Upper lobe of left lung (tissue), 6 donors: ENCODE data around the gene NOS1. TPM values are rescaled to one million over a fixed set of nuclear protein-coding genes. Genes with fewer than 3 reads are reported as not detected.
"Not testable (repeated sequence)": the region's sequence is repeated elsewhere in the genome, so short reads cannot be mapped to it uniquely, and the experiment has no call there.

Source experiments
- ATAC-seq, 2 donors: fragments of 200-7000 bp; cut with Tn5 transposase; one replicate each; pipeline ENCODE4 v1.9.1; 2022; ENCODE audit warnings: mild to moderate bottlenecking in 2 of 2, moderate library complexity in 2 of 2; ENCODE audit not compliant: low FRiP score in 2 of 2
- DNase-seq, 2 donors: peaks; one replicate each; pipeline ENCODE4 v3.0.0-alpha.2; 2019 to 2020
- H3K27ac ChIP-seq, 4 donors: fragments of 200-600 bp; sonication (generic); one replicate each; pipeline ENCODE4 v1.5.1; 2016 to 2019
- H3K27me3 ChIP-seq, 4 donors: fragments of 200-600 bp; sonication (generic); one replicate each; pipeline ENCODE4 v1.5.1; 2017 to 2019
- H3K36me3 ChIP-seq, 4 donors: fragments of 200-600 bp; sonication (generic); one replicate each; pipeline ENCODE4 v1.5.1; 2016 to 2019
- H3K4me1 ChIP-seq, 4 donors: fragments of 200-600 bp; sonication (generic); one replicate each; pipeline ENCODE4 v1.5.1; 2018 to 2019
- H3K4me3 ChIP-seq, 4 donors: fragments of 200-600 bp; sonication (generic); one replicate each; pipeline ENCODE4 v1.5.1; 2017 to 2019; ENCODE audit warnings: mild to moderate bottlenecking in 2 of 4, moderate library complexity in 1 of 4
- H3K9me3 ChIP-seq, 4 donors: fragments of 200-600 bp; sonication (generic); one replicate each; pipeline ENCODE4 v1.5.1; 2018 to 2019
- CTCF ChIP-seq, 6 experiments: fragments of 450-650 bp in 4 of 6; fragments of 200-600 bp in 2 of 6; sonication (generic) in 2 of 6; IDR thresholded peaks; one replicate each; pipeline ENCODE4 v1.5.1; 2016 to 2019; ENCODE audit warnings: antibody characterized with exemption in 6 of 6
- EP300 ChIP-seq, 4 donors: sonication (generic); formaldehyde crosslinking; IDR thresholded peaks; one replicate each; pipeline ENCODE4 v1.5.1; 2017; ENCODE audit warnings: antibody characterized with exemption in 4 of 4, control low read depth in 2 of 4
- POLR2A ChIP-seq, 4 donors: fragments of 450-650 bp; IDR thresholded peaks; one replicate each; pipeline ENCODE4 v1.5.1; 2016 to 2017; ENCODE audit warnings: antibody characterized with exemption in 4 of 4, mild to moderate bottlenecking in 2 of 4
- POLR2AphosphoS5 ChIP-seq, 2 donors: sonication (generic); formaldehyde crosslinking; IDR thresholded peaks; one replicate each; pipeline ENCODE4 v1.5.1; 2017; ENCODE audit warnings: antibody characterized with exemption in 2 of 2
- WGBS, 2 donors: methylation state at CpG; one replicate each; pipeline ENCODE4 v1.1.5; 2017 to 2018; 5-methylcytosine and 5-hydroxymethylcytosine counted together
- total RNA-seq, 6 donors: library from RNA; depleted of rRNA in 4 of 6; stranded (reverse); fragments of >200 nt in 4 of 6; gene quantifications; one replicate each; pipeline versions ENCODE4 v1.1.0 to v1.2.1, GENCODE V29; 2016 to 2021
- donor health status: DM: no; HTN: no; CAD: no; lungs with moderate emphysema.
- donor health status: DM: no; HTN: yes; CAD: no; lungs with severe emphysema.

NOS1 gene
- total RNA-seq, 6 donors from 2014 or later: 0.39 to 4.4 (median 2.4) TPM

- WGBS, 2 donors: 48 to 67% methylated on average over 2 of the region's 2 CpGs
- H3K27ac ChIP-seq: no peak overlapping the region
- DNase-seq (no peak), ATAC-seq (no peak)
- H3K36me3 ChIP-seq: no peaks in the 10 kb centered on the region
- H3K27me3 ChIP-seq: no peaks in the 10 kb centered on the region
- H3K9me3 ChIP-seq: no peaks in the 10 kb centered on the region
- H3K4me3 ChIP-seq: no peak overlapping the region
- no peaks in the 10 kb centered on the region for H3K4me1 ChIP-seq
- TF ChIP-seq CTCF (IDR thresholded peaks at IDR 0.05) (no peak), POLR2A (IDR thresholded peaks at IDR 0.05) (no peak)
Measured at GRCh38 chr12:117228239-117228638, 133.2 kb downstream of the NOS1 start.

DNA sequence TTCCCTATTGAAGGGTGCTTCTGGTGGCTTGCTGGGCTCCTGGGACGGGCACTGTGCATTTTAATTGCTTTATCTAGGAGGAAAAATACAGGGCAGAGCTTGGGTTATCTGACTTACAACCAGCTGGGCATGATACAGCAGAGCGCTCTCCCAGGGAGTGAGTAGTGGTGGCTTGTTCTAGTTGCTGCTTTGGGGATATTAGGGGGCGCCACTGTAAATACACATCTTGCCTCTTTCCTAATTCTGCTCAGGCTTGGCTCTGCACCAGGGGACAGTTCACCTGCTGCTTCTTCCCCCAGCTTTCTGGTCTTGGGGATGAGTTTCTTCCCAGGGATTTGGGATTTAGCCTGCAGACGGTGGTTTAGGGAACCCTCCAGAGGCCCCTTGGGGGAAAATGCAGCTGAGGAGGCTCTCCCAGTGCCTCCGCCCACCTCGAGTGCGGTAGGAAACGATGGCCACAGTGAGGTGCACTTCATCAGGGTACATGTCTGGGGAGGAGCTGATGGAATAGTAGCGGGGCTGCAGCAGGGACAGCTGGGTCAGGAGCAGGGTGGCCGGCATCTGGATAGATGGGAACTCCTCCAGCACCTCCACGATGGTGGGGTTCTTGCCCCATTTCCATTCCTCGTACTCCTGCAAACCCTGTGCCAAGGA, 134.3 kb downstream of the NOS1 start:
- H3K9me3 ChIP-seq: no peaks in the 10 kb centered on the region
- TF ChIP-seq EP300 (IDR thresholded peaks at IDR 0.05) (no peak), POLR2A (IDR thresholded peaks at IDR 0.05) (no peak), CTCF (IDR thresholded peaks at IDR 0.05) (no peak), POLR2AphosphoS5 (IDR thresholded peaks at IDR 0.05) (no peak)
- DNase-seq: no peak
- no peaks in the 10 kb centered on the region for H3K36me3 ChIP-seq
- no peak for ATAC-seq
- 51 to 56% methylated on average over 12 of the region's 12 CpGs for WGBS, 2 donors
- H3K4me3 ChIP-seq: no peak overlapping the region
- no peak overlapping the region for H3K27ac ChIP-seq
- no peaks in the 10 kb centered on the region for H3K4me1 ChIP-seq
- no peaks in the 10 kb centered on the region for H3K27me3 ChIP-seq

DNA sequence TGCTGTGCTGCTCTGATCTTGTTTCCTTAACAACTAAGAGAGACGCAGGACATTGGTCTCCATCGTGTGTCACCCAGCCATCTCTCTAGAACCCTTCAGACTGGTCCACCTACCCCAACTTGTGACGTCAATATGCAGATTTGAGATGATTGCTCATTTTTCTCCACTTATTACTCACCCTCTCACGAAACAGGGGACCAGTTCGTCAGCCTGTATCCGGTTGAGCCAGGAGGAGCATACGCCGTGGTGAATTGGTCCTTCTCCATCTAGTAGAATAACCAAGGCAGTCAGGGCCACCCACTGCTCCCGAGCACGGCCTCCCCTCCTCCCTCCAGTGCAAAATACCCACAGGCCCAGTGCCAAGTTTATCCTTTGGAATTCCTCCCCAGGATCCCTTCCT, 134.9 kb downstream of the NOS1 start:
- H3K4me3 ChIP-seq: no peak overlapping the region
- DNase-seq (no peak), ATAC-seq (no peak)
- H3K27ac ChIP-seq: no peak overlapping the region
- no peaks in the 10 kb centered on the region for H3K4me1 ChIP-seq
- TF ChIP-seq POLR2A (IDR thresholded peaks at IDR 0.05) (no peak), CTCF (IDR thresholded peaks at IDR 0.05) (no peak), EP300 (IDR thresholded peaks at IDR 0.05) (no peak), POLR2AphosphoS5 (IDR thresholded peaks at IDR 0.05) (no peak)
- WGBS, 2 donors: 72 to 82% methylated on average over 10 of the region's 10 CpGs
- no peaks in the 10 kb centered on the region for H3K27me3 ChIP-seq
- H3K36me3 ChIP-seq: no peaks in the 10 kb centered on the region
- no peaks in the 10 kb centered on the region for H3K9me3 ChIP-seq

- Histone ChIP-seq H3K4me3 (no peak overlapping the region), H3K4me1 (no peaks in the 10 kb centered on the region), H3K9me3 (no peaks in the 10 kb centered on the region), H3K27me3 (no peaks in the 10 kb centered on the region), H3K27ac (no peak overlapping the region), H3K36me3 (no peaks in the 10 kb centered on the region)
- DNase-seq (no peak), ATAC-seq (no peak)
- no peak for TF ChIP-seq EP300 (IDR thresholded peaks at IDR 0.05)
- no peak for TF ChIP-seq POLR2A (IDR thresholded peaks at IDR 0.05)
- TF ChIP-seq CTCF (IDR thresholded peaks at IDR 0.05): no peak
- no peak for TF ChIP-seq POLR2AphosphoS5 (IDR thresholded peaks at IDR 0.05)
- WGBS, 2 donors: 77 to 90% methylated on average over 6 of the region's 6 CpGs
Measured at GRCh38 chr12:117225179-117225578, 136.2 kb downstream of the NOS1 start.

GRCh38 chr12:117220947-117221346, 140.5 kb downstream of the NOS1 start:
- ATAC-seq, H3K4me3 ChIP-seq, H3K9me3 ChIP-seq, DNase-seq, H3K27ac ChIP-seq, H3K36me3 ChIP-seq, H3K27me3 ChIP-seq, H3K4me1 ChIP-seq: not testable (repeated sequence)
- WGBS, 2 donors: 80 to 82% methylated on average over 5 of the region's 5 CpGs
